K562 (cell line): Measurements from ENCODE around the gene DCAF8. TPM values are rescaled to one million over a fixed set of nuclear protein-coding genes. Genes with fewer than 3 reads are reported as not detected.
A peak's percentile ranks its signal among the peaks of the same experiment; 100 is the strongest.

Experiments
- ATAC-seq: fragments of 200-7000 bp; cut with Tn5 transposase; 3 replicates; pipeline ENCODE4 v1.9.1; 2020; ENCODE audit warnings: moderate library complexity
- BruUV-seq: library from RNA; stranded (reverse); fragments of 400-500 nt; replicated peaks from 2 replicates; lab custom pipeline; 2021; lab: Mats Ljungman, UMichigan
- CTCF ChIA-PET: fragments of 300-600 bp; formaldehyde crosslinking; extraction: SDS; loops from one replicate; lab custom pipeline; 2021; ENCODE audit warnings: low intra/inter-chr PET ratio; lab: Yijun Ruan, JAX
- POLR2A ChIA-PET: fragments of 300-600, 350-650 bp; sonication (Branson Sonifier 250); formaldehyde crosslinking; extraction: SDS; loops from one replicate; lab custom pipeline; 2021; ENCODE audit warnings: antibody characterized with exemption, inconsistent platforms; lab: Yijun Ruan, JAX
- DNase-seq, 4 experiments: peaks; one replicate each; pipeline versions ENCODE4 v3.0.0 to v3.0.0-alpha.2; 2011 to 2018; ENCODE audit warnings: low spot score in 3 of 4, mixed read lengths in 3 of 4; ENCODE audit errors: extremely low read depth in 1 of 4
- FAIRE-seq: peaks from 2 replicates; lab custom pipeline; 2011; peaks lifted over from hg19 to GRCh38; lab: Jason Lieb, UNC
- H2AFZ ChIP-seq: 2 replicates; pipeline ENCODE4 v1.6.0; 2011; ENCODE audit warnings: low read depth, low read length, control low read depth, inconsistent platforms
- H3K27ac ChIP-seq: fragments of 200-600 bp; 3 replicates; pipeline ENCODE4 v1.8.0; 2011; ENCODE audit warnings: low read depth, mild to moderate bottlenecking, control low read depth, inconsistent platforms, low read length, moderate library complexity, mixed read lengths; ENCODE audit errors: extremely low read depth
- H3K27me3 ChIP-seq, 2 experiments: fragments of 300-600 bp in 1 of 2; 2 replicates in 1 of 2; 3 replicates in 1 of 2; pipeline versions ENCODE4 v1.6.0 to v1.8.0; 2011; ENCODE audit warnings: inconsistent platforms in 2 of 2, low read length in 2 of 2, mild to moderate bottlenecking in 1 of 2, mixed read lengths in 1 of 2, moderate library complexity in 1 of 2; ENCODE audit not compliant: control insufficient read depth in 2 of 2, insufficient read depth in 2 of 2
- H3K36me3 ChIP-seq: fragments of 300-600 bp; 3 replicates; pipeline ENCODE4 v1.8.0; 2011; ENCODE audit warnings: mild to moderate bottlenecking, low read length, inconsistent platforms; ENCODE audit not compliant: control insufficient read depth, insufficient read depth
- H3K4me1 ChIP-seq, 2 experiments: fragments of 200-600 bp in 1 of 2; replicated peaks in 1 of 2; 2 replicates in 1 of 2; 3 replicates in 1 of 2; pipeline versions ENCODE4 v1.5.1 to v1.8.0; 2011; ENCODE audit warnings: inconsistent platforms in 2 of 2, low read length in 2 of 2, mild to moderate bottlenecking in 1 of 2, mixed read lengths in 1 of 2, moderate library complexity in 1 of 2; ENCODE audit not compliant: control insufficient read depth in 2 of 2, insufficient read depth in 2 of 2
- H3K4me2 ChIP-seq: 2 replicates; pipeline ENCODE4 v1.6.1; 2011; ENCODE audit warnings: low read length, control low read depth, inconsistent platforms, mixed read lengths; ENCODE audit not compliant: insufficient read depth
- H3K4me3 ChIP-seq: fragments of 200-600 bp; sonication (generic), shearing (Covaris generic); 2 replicates; pipeline ENCODE4 v1.5.1; 2016; ENCODE audit warnings: control low read depth, inconsistent platforms
- H3K79me2 ChIP-seq: fragments of 200-600 bp; 3 replicates; pipeline ENCODE4 v1.8.0; 2011; ENCODE audit warnings: low read length, inconsistent platforms; ENCODE audit not compliant: control insufficient read depth, insufficient read depth
- H3K9ac ChIP-seq, 2 experiments: 2 replicates each; pipeline versions ENCODE4 v1.6.0 to v1.6.1; 2011; ENCODE audit warnings: low read depth in 2 of 2, low read length in 2 of 2, control low read depth in 1 of 2, inconsistent platforms in 1 of 2, mild to moderate bottlenecking in 1 of 2, mixed read lengths in 1 of 2; ENCODE audit not compliant: insufficient read depth in 1 of 2
- H3K9me1 ChIP-seq: one replicate; pipeline ENCODE4 v1.6.0; 2011; ENCODE audit warnings: inconsistent platforms, mild to moderate bottlenecking, low read length, moderate library complexity; ENCODE audit not compliant: control insufficient read depth, insufficient read depth
- H3K9me3 ChIP-seq: replicated peaks from 2 replicates; pipeline ENCODE4 v1.5.1; 2011; ENCODE audit warnings: low read depth, low read length, inconsistent platforms; ENCODE audit not compliant: control insufficient read depth, insufficient read depth
- H4K20me1 ChIP-seq: replicated peaks from 2 replicates; pipeline ENCODE4 v1.6.1; 2011; ENCODE audit warnings: low read length, inconsistent platforms, mixed read lengths; ENCODE audit not compliant: control insufficient read depth, insufficient read depth
- AFF1 ChIP-seq, 2 experiments: fragments of 450-650 bp; IDR thresholded peaks; 2 replicates each; pipeline ENCODE4 v1.6.1; 2018; ENCODE audit warnings: mild to moderate bottlenecking in 2 of 2, low read depth in 1 of 2; ENCODE audit not compliant: partially characterized antibody in 2 of 2
- CREB5 ChIP-seq: fragments of 250-450 bp; sonication (Bioruptor Pico); IDR thresholded peaks from 2 replicates; pipeline ENCODE4 v1.5.0; 2020; ENCODE audit warnings: mild to moderate bottlenecking
- DDX20 ChIP-seq: fragments of 450-650 bp; IDR thresholded peaks from 2 replicates; pipeline ENCODE4 v1.6.1; 2016; ENCODE audit warnings: missing genetic modification characterization, low read depth, mild to moderate bottlenecking, missing compliant biosample characterization, moderate library complexity
- SPI1 ChIP-seq: IDR thresholded peaks from 2 replicates; pipeline ENCODE4 v1.6.1; 2011; ENCODE audit warnings: low read depth, low read length, control low read depth, borderline replicate concordance
- THAP7 ChIP-seq: fragments of 250-450 bp; sonication (Bioruptor Pico); IDR thresholded peaks from 2 replicates; pipeline ENCODE4 v1.5.0; 2021
- ZNF23 ChIP-seq: fragments of 250-450 bp; sonication (Bioruptor Pico); IDR thresholded peaks from 2 replicates; pipeline ENCODE4 v1.4.0; 2020; ENCODE audit warnings: mild to moderate bottlenecking
- WGBS: fragments of 100-300 bp; shearing (Covaris generic); methylation state at CpG from one replicate; pipeline ENCODE4 v1.1.6; 2016; ENCODE audit warnings: low coverage, mixed read lengths; ENCODE audit not compliant: insufficient coverage; ENCODE audit errors: missing lambda C conversion rate; 5-methylcytosine and 5-hydroxymethylcytosine counted together
- in situ Hi-C: fragments of 300-500 bp; cut with MboI; formaldehyde crosslinking; loops from 4 replicates; pipeline ENCODE4 v1.15.0; 2018; ENCODE audit warnings: inconsistent platforms, mixed read lengths
- intact Hi-C: fragments of 100-400 bp; cut with micrococcal nuclease; formaldehyde crosslinking; loops from 2 replicates; pipeline ENCODE4 v1.14.2; 2022
- polyA plus RNA-seq, 8 experiments: library from polyadenylated mRNA; depleted of rRNA in 4 of 8; stranded (reverse) in 5 of 8; unstranded in 3 of 8; fragments of >200 nt; fragmentation: Nextera tagmentation in 2 of 8; fragmentation: Illumina TruSeq in 1 of 8; extraction: Ambion mirVana in 2 of 8; extraction: Trizol in 1 of 8; gene quantifications; 2 replicates each; pipeline versions ENCODE4 v1.2.1 to v1.2.3, GENCODE V29; 2011 to 2014; ENCODE audit warnings: inconsistent platforms in 1 of 8, missing spikeins in 1 of 8
- total RNA-seq, 7 experiments: library from RNA; depleted of rRNA in 6 of 7; stranded (reverse); fragments of >200 nt in 6 of 7; fragmentation: Illumina TruSeq in 2 of 7; extraction: Trizol in 2 of 7; gene quantifications; 2 replicates each; pipeline versions ENCODE4 v1.2.1 to v1.2.3, GENCODE V29; 2011 to 2021; ENCODE audit warnings: low replicate concordance in 1 of 7

The DCAF8 gene
- total and polyA plus RNA-seq, 9 of the 15 experiments (the other 6 are each of a cell fraction or from before 2014, with no cell fraction given), result 11.6 to 149 (median 81.3) TPM

- ATAC-seq, result no peak
Observed at GRCh38 chr1:160207118-160207650, 55.2 kb downstream of the DCAF8 start.

More at GRCh38 chr1:160207118-160207650, 55.2 kb downstream of the DCAF8 start:
- intact Hi-C loops, result no loop called here
- WGBS, result 98% methylated on average over 4 of the region's 4 CpGs
- no peaks in the 10 kb centered on the region for H3K9me1 ChIP-seq
- H3K4me3 ChIP-seq, result no peak overlapping the region
- H3K4me2 ChIP-seq, result no peak overlapping the region
- H3K36me3 ChIP-seq, result peaks cover 50% of the 10 kb centered on the region; the same call in 2 of the 3 replicates
- peaks cover 3% of the 10 kb centered on the region; the same call in 1 of the 2 replicates for H4K20me1 ChIP-seq
- BruUV-seq, result no TSS peak
- no peaks in the 10 kb centered on the region for H3K27me3 ChIP-seq
- H2AFZ ChIP-seq, result no peak overlapping the region
- H3K9me3 ChIP-seq, result no peaks in the 10 kb centered on the region
- TF ChIP-seq ZNF23 (CRISPR knock-in tag) (no peak), AFF1 (IDR thresholded peaks at IDR 0.05; ENCODE audit: low read depth in 1 of 2, partially characterized antibody in 2 of 2) (no peak), DDX20 (tag) (no peak), THAP7 (CRISPR knock-in tag) (no peak), CREB5 (CRISPR knock-in tag) (no peak), SPI1 (no peak)
- peaks cover 16% of the 10 kb centered on the region for H3K79me2 ChIP-seq
- in situ Hi-C loops, result no loop called here
- ChIA-PET POLR2A (interaction anchor here (0.8 to 3.4 kb wide), 5 partner anchors 12 to 204 kb away, joined by 3 to 41 read pairs (median 3); no protein-coding TSS in a partner anchor), CTCF (interaction anchor here (1.1 kb wide), 1 partner anchor 84 kb away, joined by 3 read pairs; no protein-coding TSS in a partner anchor)
- FAIRE-seq, result no peak
- peak overlapping the region in 1 of 2 experiments; percentile 20; a peak in 1 of 4 replicates for H3K9ac ChIP-seq
- H3K4me1 ChIP-seq, result peaks cover 25 to 30% of the 10 kb centered on the region in 2 experiments
- no peak for DNase-seq
- no peak overlapping the region for H3K27ac ChIP-seq
